GM15510 (cell line): ENCODE measurements around the gene ZNF253.

Source experiments
- POLR2A ChIP-seq: IDR thresholded peaks from 3 replicates; pipeline ENCODE4 v1.6.1; 2011; ENCODE audit warnings: borderline replicate concordance; ENCODE audit not compliant: insufficient read length; ENCODE audit errors: extremely low read depth

Gene ZNF253

DNA sequence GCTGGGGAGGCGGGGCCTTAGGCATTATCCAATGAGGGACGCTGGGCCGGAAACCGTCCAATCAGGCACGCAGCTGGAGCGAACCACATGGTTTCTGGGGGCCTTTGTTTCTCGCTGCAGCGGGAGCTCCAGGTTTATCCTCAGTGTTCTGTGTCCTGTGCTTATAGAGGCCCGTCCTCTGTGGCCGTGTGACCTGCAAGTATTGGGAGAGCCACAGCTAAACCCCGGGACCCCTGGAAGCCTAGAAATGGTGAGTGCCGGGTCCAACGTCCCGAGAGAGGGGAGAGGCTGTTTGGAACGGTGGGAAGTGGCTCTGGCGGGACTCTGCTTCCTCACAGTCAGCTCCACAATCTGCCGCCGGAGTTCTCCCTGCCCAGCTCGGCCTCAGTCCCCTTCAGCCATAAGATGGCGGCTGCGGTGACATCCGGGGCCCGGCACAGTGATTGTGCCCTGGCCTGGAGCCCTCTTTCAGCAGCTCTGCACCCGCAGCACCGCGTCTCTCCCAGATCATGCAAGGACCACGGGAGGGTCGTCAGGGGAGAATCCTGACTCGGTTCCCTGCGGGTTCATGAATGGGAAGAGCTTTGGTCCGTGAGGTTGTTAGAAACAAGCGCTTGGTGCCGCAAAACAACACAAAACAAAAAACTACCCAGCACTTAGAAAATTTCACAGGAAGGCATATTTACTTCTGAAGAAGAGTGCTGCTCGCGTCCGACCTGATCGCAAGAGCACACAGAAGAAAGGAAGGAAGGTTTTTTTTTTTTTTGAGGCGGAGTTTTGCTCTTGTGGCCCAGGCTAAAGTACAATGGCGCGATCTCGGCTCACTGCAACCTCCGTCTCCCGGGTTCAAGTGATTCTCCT, at the start of gene ZNF253:
TSS of gene ZNF253 (plus strand) at position 133 of the 861 bp plus-strand sequence. CDS start at position 248, 115 bp downstream.
- peak; percentile 74 for TF ChIP-seq POLR2A

- no peak for TF ChIP-seq POLR2A
These were observed 49.0 kb upstream of the ZNF253 start for GRCh38 chr19:19816679-19817078.

GRCh38 chr19:19817357-19817756, 48.3 kb upstream of the ZNF253 start:
- no peak for TF ChIP-seq POLR2A

DNA sequence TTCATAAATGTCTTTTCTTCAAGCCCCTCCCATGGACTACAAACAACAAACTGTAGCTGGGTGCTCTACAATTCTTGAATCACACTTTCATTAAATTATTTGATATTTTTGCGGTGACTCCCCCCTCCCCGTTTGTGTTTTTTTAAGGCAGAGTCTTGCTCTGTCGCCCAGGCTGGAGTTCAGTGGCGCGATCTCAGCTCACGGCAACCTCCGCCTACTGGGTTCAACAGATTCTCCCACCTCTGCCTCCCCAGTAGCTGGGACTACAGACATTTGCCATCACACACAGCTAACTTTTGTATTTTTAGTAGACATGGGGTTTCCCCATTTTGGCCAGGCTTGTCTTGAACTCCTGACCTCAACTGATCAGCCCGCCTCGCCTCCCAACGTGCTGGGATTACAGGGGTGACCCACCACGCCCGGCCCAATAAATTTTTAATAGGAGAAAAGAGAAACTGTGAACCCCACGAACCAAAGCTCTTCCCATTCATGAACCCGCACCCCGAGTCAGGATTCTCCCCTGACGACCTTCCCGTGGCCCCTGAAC, 44.8 kb upstream of the ZNF253 start:
- no peak for TF ChIP-seq POLR2A

GRCh38 chr19:19821366-19821951, 44.2 kb upstream of the ZNF253 start, which contains the start of gene ZNF506:
ZNF506 (minus strand) TSS chr19:19821750; CDS start chr19:19821603, 147 bp downstream.
- peak; percentile 70 for TF ChIP-seq POLR2A

DNA sequence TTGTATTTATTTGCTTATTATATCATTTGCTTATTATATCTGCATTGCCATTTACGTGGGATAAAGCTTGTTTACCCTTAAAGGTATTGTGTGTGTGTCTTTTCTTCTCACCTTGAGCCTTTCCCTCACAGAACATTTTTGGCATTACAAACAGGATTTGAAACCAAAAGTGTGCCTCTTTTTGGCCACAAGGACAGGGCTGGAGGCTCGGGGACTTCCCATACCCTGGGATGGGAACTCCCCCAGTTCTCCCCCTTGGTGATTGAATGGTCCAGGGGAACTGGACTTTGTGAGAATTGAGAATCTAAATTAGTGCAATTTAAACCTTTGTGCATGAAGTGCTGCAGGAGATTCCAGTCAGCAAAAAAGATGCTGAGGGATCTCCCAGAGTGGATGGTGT, 41.8 kb upstream of the ZNF253 start:
- TF ChIP-seq POLR2A: no peak

DNA sequence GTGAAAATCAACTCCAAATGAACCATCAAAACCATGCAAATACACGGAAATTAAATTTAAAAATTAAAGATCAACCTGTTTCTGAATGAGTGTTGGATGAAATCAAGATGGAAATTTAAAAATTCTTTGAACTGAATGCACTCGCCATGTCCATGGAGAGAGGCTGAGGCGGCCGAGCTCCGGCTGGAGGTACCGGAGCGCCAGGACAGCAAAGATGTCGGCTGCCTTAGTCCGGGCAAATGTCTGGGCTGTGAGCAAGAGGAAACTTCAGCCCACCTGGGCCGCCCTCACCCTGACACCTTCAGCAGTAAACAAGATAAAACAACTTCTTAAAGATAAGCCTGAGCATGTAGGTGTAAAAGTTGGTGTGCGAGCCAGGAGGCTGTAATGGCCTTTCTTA, 38.8 kb upstream of the ZNF253 start:
- TF ChIP-seq POLR2A: no peak

DNA sequence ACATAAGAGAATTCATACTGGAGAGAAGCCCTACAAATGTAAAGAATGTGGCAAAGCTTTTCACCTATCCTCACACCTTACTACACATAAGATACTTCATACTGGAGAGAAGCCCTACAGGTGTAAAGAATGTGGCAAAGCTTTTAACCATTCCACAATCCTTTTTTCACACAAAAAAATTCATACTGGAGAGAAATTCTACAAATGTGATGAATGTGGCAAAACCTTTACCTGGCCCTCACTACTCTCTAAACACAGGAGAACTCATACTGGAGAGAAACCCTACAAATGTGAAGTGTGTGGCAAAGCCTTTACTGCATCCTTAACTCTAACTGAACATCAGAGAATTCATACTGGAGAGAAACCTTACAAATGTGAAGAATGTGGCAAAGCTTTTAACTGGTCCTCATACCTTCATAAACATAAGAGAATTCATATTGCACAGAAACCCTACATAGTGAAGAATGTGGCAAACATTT, 30.1 kb upstream of the ZNF253 start:
- TF ChIP-seq POLR2A: no peak

DNA sequence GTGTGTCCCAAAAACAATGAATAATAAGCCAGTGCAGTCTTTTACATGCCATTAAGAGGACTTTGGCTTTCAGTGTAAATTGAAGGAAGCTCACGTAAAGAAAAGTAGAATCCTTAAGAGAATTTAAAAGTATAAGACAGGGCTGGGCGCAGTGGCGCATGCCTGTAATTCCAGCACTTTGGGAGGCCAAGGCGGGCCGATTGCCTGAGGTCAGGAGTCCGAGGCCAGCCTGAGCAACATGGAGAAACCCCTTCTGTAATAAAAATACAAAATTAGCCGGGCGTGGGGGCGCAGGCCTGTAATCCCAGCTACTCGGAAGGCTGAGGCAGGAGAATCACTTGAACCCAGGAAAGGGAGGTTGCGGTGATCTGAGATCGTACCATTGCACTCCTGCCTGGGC, 17.9 kb upstream of the ZNF253 start:
- no peak for TF ChIP-seq POLR2A

DNA sequence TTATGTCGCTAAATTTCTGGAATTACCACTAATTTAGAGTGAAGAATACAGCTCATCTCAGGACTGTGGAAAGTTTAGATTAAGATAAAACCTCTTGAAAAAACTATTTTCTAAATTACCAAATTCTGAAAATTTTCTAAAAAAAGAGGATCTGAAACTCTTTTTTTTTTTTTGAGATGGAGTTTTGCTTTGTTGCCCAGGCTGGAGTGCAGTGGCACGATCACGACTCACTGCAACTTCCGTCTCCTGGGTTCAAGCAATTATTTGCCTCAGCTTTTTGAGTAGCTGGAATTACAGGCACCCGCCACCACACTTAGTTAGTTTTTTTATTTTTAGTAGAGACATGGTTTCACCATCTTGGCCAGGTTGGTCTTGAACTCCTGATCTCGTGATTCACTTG, 16.6 kb upstream of the ZNF253 start:
- TF ChIP-seq POLR2A: no peak

DNA sequence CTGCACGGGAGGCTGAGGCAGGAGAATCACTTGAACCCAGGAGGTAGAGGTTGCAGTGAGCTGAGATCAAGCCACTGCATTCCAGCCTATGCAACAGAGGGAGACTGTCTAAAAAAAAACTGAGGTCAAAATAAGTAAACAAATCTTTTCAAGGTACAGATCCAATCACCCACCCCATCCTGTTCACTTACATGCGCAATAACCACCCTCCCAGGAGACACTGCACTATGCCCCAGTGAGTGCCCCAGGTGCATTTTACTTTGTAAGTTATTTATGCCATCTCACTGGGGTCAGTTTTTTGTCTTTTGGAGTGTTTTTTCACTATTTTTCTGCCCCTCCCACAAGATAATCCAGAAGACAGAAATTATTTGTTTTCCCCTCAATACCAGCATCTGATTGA, 6.9 kb upstream of the ZNF253 start:
- TF ChIP-seq POLR2A: no peak

DNA sequence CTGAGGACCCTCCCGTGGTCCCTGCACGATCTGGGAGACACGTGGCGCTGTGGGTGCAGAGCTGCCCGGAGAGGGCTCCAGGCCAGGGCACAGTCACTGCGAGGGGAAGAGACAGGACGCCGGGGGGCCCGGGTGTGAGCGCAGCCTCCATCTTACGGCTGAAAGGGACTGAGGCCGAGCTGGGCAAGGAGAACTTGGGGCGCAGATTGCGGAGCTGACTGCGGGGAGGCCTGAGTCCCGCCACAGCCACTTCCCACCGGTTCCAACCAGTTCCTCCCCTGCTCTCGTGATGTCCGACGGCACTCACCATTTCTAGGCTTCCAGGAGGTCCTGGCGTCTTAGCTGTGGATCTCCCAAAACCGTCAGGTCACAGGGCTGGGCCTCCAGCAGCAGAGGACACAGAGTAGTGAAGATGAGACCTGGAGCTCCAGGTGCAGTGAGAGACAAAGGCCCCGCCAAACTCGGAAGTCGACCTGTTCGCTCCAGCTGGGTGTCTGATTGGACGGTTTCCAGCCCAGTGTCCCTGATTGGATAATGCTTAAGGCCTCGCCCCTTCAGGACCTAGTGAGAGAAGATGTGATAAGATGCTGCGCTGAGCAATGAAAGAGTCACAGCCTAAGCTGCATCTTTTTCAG, 4.8 kb upstream of the ZNF253 start:
- no peak for TF ChIP-seq POLR2A

DNA sequence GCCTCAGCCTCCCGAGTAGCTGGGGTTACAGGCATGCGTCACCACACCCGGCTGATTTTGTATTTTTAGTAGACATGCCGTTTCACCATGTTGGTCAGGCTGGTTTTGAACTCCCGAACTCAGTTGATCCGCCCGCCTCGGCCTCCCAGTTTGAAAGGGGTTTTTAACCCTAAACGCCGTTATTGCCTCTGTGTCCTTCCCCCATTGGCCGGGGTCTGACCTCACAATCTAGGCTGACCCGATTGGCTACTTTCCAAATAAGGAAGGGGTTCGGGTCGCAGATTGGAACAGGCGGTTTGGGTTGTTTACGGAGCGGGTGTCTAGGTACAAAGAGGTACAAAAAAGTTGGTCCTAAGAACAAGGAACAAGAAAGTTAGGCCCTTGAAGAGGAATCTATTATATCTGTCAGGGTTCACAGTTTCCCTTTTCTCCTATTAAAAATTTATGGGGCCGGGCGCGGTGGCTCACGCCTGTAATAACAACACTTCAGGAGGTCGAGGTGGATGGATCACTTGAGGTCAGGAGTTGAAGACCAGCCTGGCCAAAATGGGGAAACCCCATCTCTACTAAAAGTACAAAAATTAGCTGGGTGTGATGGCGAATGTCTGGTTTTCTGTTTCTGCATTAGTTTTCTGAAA, 1.0 kb downstream of the ZNF253 start:
- TF ChIP-seq POLR2A: no peak

GRCh38 chr19:19871932-19872331, 6.2 kb downstream of the ZNF253 start:
- TF ChIP-seq POLR2A: no peak

GRCh38 chr19:19873381-19873780, 7.7 kb downstream of the ZNF253 start:
- no peak for TF ChIP-seq POLR2A
